Transverse colon (tissue), 4 donors: Measurements from ENCODE around the gene ST6GAL2. TPM values are rescaled to one million over a fixed set of nuclear protein-coding genes. Genes with fewer than 3 reads are reported as not detected.

Experiments used
- DNase-seq: peaks from one replicate; pipeline ENCODE4 v3.0.0-alpha.2; 2019
- H3K27ac ChIP-seq, 4 donors: fragments of 200-600 bp; sonication (generic); 2 replicates each; pipeline ENCODE4 v1.5.1; 2016 to 2018; ENCODE audit warnings: inconsistent platforms in 4 of 4
- H3K27me3 ChIP-seq: fragments of 200-600 bp; sonication (generic); 2 replicates; pipeline ENCODE4 v1.5.1; 2017; ENCODE audit warnings: inconsistent platforms
- H3K36me3 ChIP-seq, 4 donors: fragments of 200-600 bp; sonication (generic); 2 replicates each; pipeline ENCODE4 v1.5.1; 2017 to 2019; ENCODE audit warnings: inconsistent platforms in 4 of 4
- H3K4me1 ChIP-seq, 4 donors: fragments of 200-600 bp; sonication (generic); 2 replicates each; pipeline ENCODE4 v1.5.1; 2017 to 2020; ENCODE audit warnings: inconsistent platforms in 4 of 4
- H3K4me3 ChIP-seq, 4 donors: fragments of 200-600 bp; sonication (generic); 1 replicate in 1 of 4; 2 replicates in 3 of 4; pipeline versions ENCODE4 v1.5.1 to v1.6.1; 2017 to 2019; ENCODE audit warnings: inconsistent platforms in 4 of 4
- H3K9me3 ChIP-seq, 2 donors: fragments of 200-600 bp; sonication (generic); 2 replicates each; pipeline ENCODE4 v1.5.1; 2017 to 2019; ENCODE audit warnings: inconsistent platforms in 2 of 2
- EP300 ChIP-seq: sonication (generic); formaldehyde crosslinking; IDR thresholded peaks from one replicate; pipeline ENCODE4 v1.6.1; 2017; ENCODE audit warnings: antibody characterized with exemption, low read depth
- POLR2A ChIP-seq: fragments of 450-650 bp; IDR thresholded peaks from one replicate; pipeline ENCODE4 v1.6.1; 2016; ENCODE audit warnings: antibody characterized with exemption, mild to moderate bottlenecking, moderate library complexity
- POLR2AphosphoS5 ChIP-seq, 3 donors: sonication (generic); formaldehyde crosslinking; IDR thresholded peaks; one replicate each; pipeline ENCODE4 v1.6.1; 2016; ENCODE audit warnings: antibody characterized with exemption in 3 of 3
- WGBS, 2 donors: methylation state at CpG; one replicate each; pipeline ENCODE4 v1.1.5; 2018; ENCODE audit warnings: low coverage in 1 of 2; 5-methylcytosine and 5-hydroxymethylcytosine counted together
- in situ Hi-C, 4 donors: fragments of 200-750 bp; cut with MboI; loops; one replicate each; pipeline versions ENCODE4 v1.15.0 to v1.15.1; 2017; ENCODE audit warnings: low sequenced_read_pairs in 3 of 4, low pct_ligation_motif_present in 1 of 4, low pct_unique_long_range_greater_than_20kb in 1 of 4
- intact Hi-C: fragments of 100-400 bp; cut with DNase I; formaldehyde crosslinking; loops from one replicate; pipeline ENCODE4 v1.15.1; 2023; ENCODE audit warnings: low total_unique reads
- total RNA-seq, 4 donors: library from RNA; depleted of rRNA; stranded (reverse); fragments of >200 nt; gene quantifications; one replicate each; pipeline ENCODE4 v1.1.0, GENCODE V29; 2016
- TF ChIP-seq, protein P1 (sequence below), 5 experiments: fragments of 200-600 bp in 3 of 5; fragments of 450-650 bp in 2 of 5; sonication (generic) in 3 of 5; IDR thresholded peaks; 1 replicate in 2 of 5; 2 replicates in 3 of 5; pipeline ENCODE4 v1.5.1; 2016 to 2017; ENCODE audit warnings: antibody characterized with exemption in 5 of 5, inconsistent platforms in 3 of 5, mild to moderate bottlenecking in 2 of 5, moderate library complexity in 1 of 5

Gene ST6GAL2
- total RNA-seq, 4 donors from 2014 or later: 0.16 to 2.0 (median 0.51) TPM

DNA sequence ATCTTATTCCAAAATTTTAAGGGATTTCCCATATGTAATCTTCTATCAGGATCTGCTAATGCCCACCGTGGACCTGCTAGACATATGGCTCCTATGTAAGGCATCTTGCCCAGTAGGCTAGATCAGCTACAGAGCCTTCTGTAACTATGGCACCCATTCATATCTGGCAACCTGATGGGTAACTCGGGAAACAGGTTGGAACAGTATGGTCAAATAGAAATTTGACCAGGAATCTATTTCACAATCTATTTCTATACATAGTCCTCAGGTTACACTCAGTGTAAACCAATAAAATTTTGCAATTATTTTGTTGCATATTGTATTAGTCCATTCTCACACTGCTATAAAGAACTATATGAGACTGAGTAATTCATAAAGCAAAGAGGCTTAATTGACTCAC, 93.3 kb downstream of the ST6GAL2 start:
- in situ Hi-C loops (no loop called here), intact Hi-C loops (no loop called here)
- Histone ChIP-seq H3K4me1 (no peaks in the 10 kb centered on the region), H3K27me3 (no peaks in the 10 kb centered on the region), H3K9me3 (no peaks in the 10 kb centered on the region), H3K27ac (no peak overlapping the region), H3K36me3 (no peaks in the 10 kb centered on the region), H3K4me3 (no peak overlapping the region)
- 80% methylated on average over 2 of the region's 2 CpGs; no CpG with 5 or more reads in 1 of the 2 donors for WGBS, 2 donors
- no peak for TF ChIP-seq EP300
- TF ChIP-seq, protein P1, sequence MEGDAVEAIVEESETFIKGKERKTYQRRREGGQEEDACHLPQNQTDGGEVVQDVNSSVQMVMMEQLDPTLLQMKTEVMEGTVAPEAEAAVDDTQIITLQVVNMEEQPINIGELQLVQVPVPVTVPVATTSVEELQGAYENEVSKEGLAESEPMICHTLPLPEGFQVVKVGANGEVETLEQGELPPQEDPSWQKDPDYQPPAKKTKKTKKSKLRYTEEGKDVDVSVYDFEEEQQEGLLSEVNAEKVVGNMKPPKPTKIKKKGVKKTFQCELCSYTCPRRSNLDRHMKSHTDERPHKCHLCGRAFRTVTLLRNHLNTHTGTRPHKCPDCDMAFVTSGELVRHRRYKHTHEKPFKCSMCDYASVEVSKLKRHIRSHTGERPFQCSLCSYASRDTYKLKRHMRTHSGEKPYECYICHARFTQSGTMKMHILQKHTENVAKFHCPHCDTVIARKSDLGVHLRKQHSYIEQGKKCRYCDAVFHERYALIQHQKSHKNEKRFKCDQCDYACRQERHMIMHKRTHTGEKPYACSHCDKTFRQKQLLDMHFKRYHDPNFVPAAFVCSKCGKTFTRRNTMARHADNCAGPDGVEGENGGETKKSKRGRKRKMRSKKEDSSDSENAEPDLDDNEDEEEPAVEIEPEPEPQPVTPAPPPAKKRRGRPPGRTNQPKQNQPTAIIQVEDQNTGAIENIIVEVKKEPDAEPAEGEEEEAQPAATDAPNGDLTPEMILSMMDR (IDR thresholded peaks at IDR 0.05): no peak
- DNase-seq: no peak

DNA sequence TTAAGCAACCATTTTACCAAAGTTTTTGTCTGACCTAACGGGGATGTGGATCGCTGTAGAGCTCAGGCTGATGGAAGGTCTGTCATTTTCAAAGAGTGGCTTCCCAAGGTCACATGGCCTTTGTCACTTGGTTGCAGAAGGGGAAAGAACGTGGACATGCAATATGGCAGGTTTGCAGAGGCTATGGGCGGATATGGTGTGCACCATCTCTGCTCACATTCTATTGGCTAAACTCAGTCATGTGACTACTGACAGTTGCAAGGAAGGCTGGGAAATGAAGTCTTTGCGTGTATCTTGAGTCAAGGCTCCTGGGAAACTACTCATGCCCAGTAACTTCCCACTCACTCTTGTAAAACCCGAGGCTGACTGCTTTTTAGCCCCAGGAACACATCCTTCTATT, 96.8 kb downstream of the ST6GAL2 start:
- Histone ChIP-seq H3K27me3 (no peaks in the 10 kb centered on the region), H3K36me3 (no peaks in the 10 kb centered on the region), H3K27ac (no peak overlapping the region), H3K9me3 (no peaks in the 10 kb centered on the region), H3K4me3 (no peak overlapping the region), H3K4me1 (no peaks in the 10 kb centered on the region)
- intact Hi-C loops: no loop called here
- 67 to 83% methylated on average over 1 to 6 of the region's 6 CpGs for WGBS, 2 donors
- in situ Hi-C loops: no loop called here
- TF ChIP-seq EP300 (no peak), POLR2A (no peak)
- TF ChIP-seq, protein P1 (IDR thresholded peaks at IDR 0.05): no peak
- DNase-seq: no peak

GRCh38 chr2:106782681-106783080, 103.3 kb downstream of the ST6GAL2 start:
- Histone ChIP-seq H3K9me3 (no peaks in the 10 kb centered on the region), H3K36me3 (no peaks in the 10 kb centered on the region), H3K27me3 (no peaks in the 10 kb centered on the region), H3K4me1 (no peaks in the 10 kb centered on the region), H3K27ac (no peak overlapping the region), H3K4me3 (no peak overlapping the region)
- WGBS, 2 donors: 81 to 86% methylated on average over 3 of the region's 3 CpGs
- intact Hi-C loops: no loop called here
- DNase-seq: no peak
- in situ Hi-C loops: no loop called here
- no peak for TF ChIP-seq EP300

GRCh38 chr2:106781196-106781595, 104.8 kb downstream of the ST6GAL2 start:
- Histone ChIP-seq H3K27ac (no peak overlapping the region), H3K36me3 (no peaks in the 10 kb centered on the region), H3K27me3 (no peaks in the 10 kb centered on the region), H3K9me3 (no peaks in the 10 kb centered on the region), H3K4me1 (no peaks in the 10 kb centered on the region), H3K4me3 (no peak overlapping the region)
- intact Hi-C loops (no loop called here), in situ Hi-C loops (no loop called here)
- no peak for TF ChIP-seq EP300
- no peak for TF ChIP-seq POLR2A
- TF ChIP-seq, protein P1 (IDR thresholded peaks at IDR 0.05): no peak
- no peak for TF ChIP-seq POLR2AphosphoS5 (IDR thresholded peaks at IDR 0.05)
- no peak for DNase-seq
- 72 to 78% methylated on average over 3 of the region's 3 CpGs for WGBS, 2 donors

GRCh38 chr2:106771811-106772210, 114.2 kb downstream of the ST6GAL2 start:
- no peaks in the 10 kb centered on the region for H3K27me3 ChIP-seq
- WGBS, 2 donors: 82% methylated on average over 3 of the region's 3 CpGs; no CpG with 5 or more reads in 1 of the 2 donors
- H3K36me3 ChIP-seq: no peaks in the 10 kb centered on the region
- no peaks in the 10 kb centered on the region for H3K4me1 ChIP-seq
- in situ Hi-C loops: no loop called here
- intact Hi-C loops: no loop called here
- no peak overlapping the region for H3K4me3 ChIP-seq
- H3K27ac ChIP-seq: no peak overlapping the region
- H3K9me3 ChIP-seq: no peaks in the 10 kb centered on the region
- TF ChIP-seq, protein P1 (IDR thresholded peaks at IDR 0.05): no peak
- no peak for TF ChIP-seq POLR2AphosphoS5 (IDR thresholded peaks at IDR 0.05)
- no peak for TF ChIP-seq EP300
- no peak for TF ChIP-seq POLR2A
- no peak for DNase-seq
